Brain pericyte (primary cell): ENCODE results near the gene ST6GALNAC1.

Experiments used
- DNase-seq: peaks from one replicate; pipeline ENCODE4 v3.0.0-alpha.2; 2012; ENCODE audit warnings: low read depth, low spot score

Gene ST6GALNAC1

GRCh38 chr17:76581515-76581914 lies 62.0 kb downstream of the ST6GALNAC1 start:
- no peak for DNase-seq

- DNase-seq, result no peak
Observed at GRCh38 chr17:76579281-76579680, 64.3 kb downstream of the ST6GALNAC1 start.

GRCh38 chr17:76578376-76578775 lies 65.2 kb downstream of the ST6GALNAC1 start:
- no peak for DNase-seq

- no peak for DNase-seq
Observed at GRCh38 chr17:76577876-76578275, 65.7 kb downstream of the ST6GALNAC1 start.

GRCh38 chr17:76576189-76576588 lies 67.4 kb downstream of the ST6GALNAC1 start:
- DNase-seq, result no peak

GRCh38 chr17:76575570-76575969 lies 68.0 kb downstream of the ST6GALNAC1 start:
- no peak for DNase-seq
